K562 (cell line): ENCODE data around the gene IGFBP4. TPM values are rescaled to one million over a fixed set of nuclear protein-coding genes. Genes with fewer than 3 reads are reported as not detected.

ENCODE experiments used
- ARHGAP35 ChIP-seq: fragments of 450-650 bp; IDR thresholded peaks from 2 replicates; pipeline ENCODE4 v1.6.1; 2018; ENCODE audit not compliant: partially characterized antibody
- CREB5 ChIP-seq: fragments of 250-450 bp; sonication (Bioruptor Pico); IDR thresholded peaks from 2 replicates; pipeline ENCODE4 v1.5.0; 2020; ENCODE audit warnings: mild to moderate bottlenecking
- CXXC5 ChIP-seq: fragments of 250-450 bp; sonication (Bioruptor Pico); IDR thresholded peaks from 2 replicates; pipeline ENCODE4 v1.8.0; 2022; ENCODE audit warnings: inconsistent platforms, mild to moderate bottlenecking, moderate library complexity
- MCM5 ChIP-seq: fragments of 450-650 bp; IDR thresholded peaks from 2 replicates; pipeline ENCODE4 v1.6.1; 2016; ENCODE audit warnings: low read depth
- MNT ChIP-seq, 2 experiments: fragments of 450-650 bp; conservative IDR thresholded peaks; 2 replicates each; pipeline ENCODE4 v1.6.1; 2017; ENCODE audit warnings: mild to moderate bottlenecking in 2 of 2, moderate library complexity in 2 of 2
- MYC ChIP-seq, 2 experiments: fragments of 250-450 bp in 1 of 2; sonication (Bioruptor Pico) in 1 of 2; IDR thresholded peaks; 2 replicates each; pipeline versions ENCODE4 v1.5.1 to v1.6.1; 2012 to 2021; ENCODE audit warnings: low read depth in 2 of 2, borderline replicate concordance in 1 of 2, improper control_type of control experiment in 1 of 2, low read length in 1 of 2, mild to moderate bottlenecking in 1 of 2, moderate library complexity in 1 of 2
- NEUROD1 ChIP-seq: fragments of 150-350 bp; IDR thresholded peaks from 2 replicates; pipeline ENCODE4 v1.6.1; 2014; ENCODE audit warnings: borderline replicate concordance, low read length, low read depth; ENCODE audit not compliant: partially characterized antibody
- RNF219 ChIP-seq: fragments of 250-450 bp; sonication (Bioruptor Pico); IDR thresholded peaks from 2 replicates; pipeline ENCODE4 v1.5.0; 2022; ENCODE audit warnings: mild to moderate bottlenecking
- SP1 ChIP-seq: sonication (generic); formaldehyde crosslinking; IDR thresholded peaks from 2 replicates; pipeline ENCODE4 v1.8.1; 2022; ENCODE audit warnings: mild to moderate bottlenecking, missing genetic modification reagents
- TAF1 ChIP-seq: IDR thresholded peaks from 2 replicates; pipeline ENCODE4 v1.6.1; 2011; ENCODE audit warnings: mild to moderate bottlenecking, low read length, moderate library complexity; ENCODE audit not compliant: insufficient read depth, control insufficient read depth, severe bottlenecking; ENCODE audit errors: extremely low read depth
- ZNF511 ChIP-seq: sonication (generic); formaldehyde crosslinking; IDR thresholded peaks from 2 replicates; pipeline ENCODE4 v1.8.0; 2022; ENCODE audit warnings: mild to moderate bottlenecking, missing genetic modification reagents
- ZNF75A ChIP-seq: fragments of 450-650 bp; formaldehyde crosslinking; IDR thresholded peaks from 2 replicates; pipeline ENCODE4 v1.4.0; 2020; ENCODE audit warnings: mild to moderate bottlenecking
- polyA plus RNA-seq, 8 experiments: library from polyadenylated mRNA; depleted of rRNA in 4 of 8; stranded (reverse) in 5 of 8; unstranded in 3 of 8; fragments of >200 nt; fragmentation: Nextera tagmentation in 2 of 8; fragmentation: Illumina TruSeq in 1 of 8; extraction: Ambion mirVana in 2 of 8; extraction: Trizol in 1 of 8; gene quantifications; 2 replicates each; pipeline versions ENCODE4 v1.2.1 to v1.2.3, GENCODE V29; 2011 to 2014; ENCODE audit warnings: inconsistent platforms in 1 of 8, missing spikeins in 1 of 8
- total RNA-seq, 7 experiments: library from RNA; depleted of rRNA in 6 of 7; stranded (reverse); fragments of >200 nt in 6 of 7; fragmentation: Illumina TruSeq in 2 of 7; extraction: Trizol in 2 of 7; gene quantifications; 2 replicates each; pipeline versions ENCODE4 v1.2.1 to v1.2.3, GENCODE V29; 2011 to 2021; ENCODE audit warnings: low replicate concordance in 1 of 7

IGFBP4 gene
- total and polyA plus RNA-seq, 9 of the 15 experiments (the other 6 are each of a cell fraction or from before 2014, with no cell fraction given), result 8.8 to 99.8 (median 18.6) TPM

GRCh38 chr17:40440166-40440565 lies 3.1 kb upstream of the IGFBP4 start (continued):
- TF ChIP-seq TAF1 (no peak), ZNF511 (CRISPR knock-in tag) (no peak), ZNF75A (CRISPR knock-in tag) (no peak), CREB5 (CRISPR knock-in tag) (no peak), CXXC5 (CRISPR knock-in tag) (no peak), NEUROD1 (no peak), SP1 (CRISPR knock-in tag) (no peak), MYC (IDR thresholded peaks at IDR 0.05; ENCODE audit: low read depth, low read length) (no peak), MYC (CRISPR knock-in tag; IDR thresholded peaks at IDR 0.05; ENCODE audit: borderline replicate concordance, low read depth) (no peak), ARHGAP35 (no peak), MCM5 (no peak), MNT (conservative IDR thresholded peaks at IDR 0.05) (no peak), RNF219 (no peak)
